CD4-positive, alpha-beta T cell treated with Interleukin-2 at 100 ng/mL for 4 hours (primary cell): ENCODE results near the gene CDR2.
A peak's percentile ranks its signal among the peaks of the same experiment; 100 is the strongest.
"Not testable (repeated sequence)": the region's sequence is repeated elsewhere in the genome, so short reads cannot be mapped to it uniquely, and the experiment has no call there.

Source experiments
- DNase-seq: peaks from one replicate; pipeline ENCODE4 v3.0.0-alpha.2; 2020; ENCODE audit warnings: low spot score

Gene CDR2

GRCh38 chr16:22375963-22376640, 1.7 kb upstream of the CDR2 start:
- DNase-seq: no peak

- DNase-seq: no peak
Observed at GRCh38 chr16:22375117-22375962, 921 bp upstream of the CDR2 start.

GRCh38 chr16:22373662-22374310, 633 bp downstream of the CDR2 start:
- peak; percentile 33 for DNase-seq

GRCh38 chr16:22372882-22373661, 1.3 kb downstream of the CDR2 start:
- DNase-seq: peak; percentile 22

GRCh38 chr16:22370038-22370820, 4.2 kb downstream of the CDR2 start:
- no peak for DNase-seq

GRCh38 chr16:22369221-22369811, 5.1 kb downstream of the CDR2 start:
- DNase-seq: peak; percentile 43

GRCh38 chr16:22368200-22368826, 6.1 kb downstream of the CDR2 start:
- DNase-seq: not testable (repeated sequence)

GRCh38 chr16:22366889-22367288, 7.5 kb downstream of the CDR2 start:
- DNase-seq: no peak

GRCh38 chr16:22366371-22366770, 8.0 kb downstream of the CDR2 start:
- DNase-seq: no peak

- DNase-seq: no peak
Observed at GRCh38 chr16:22364241-22364640, 10.2 kb downstream of the CDR2 start.

- DNase-seq: no peak
Observed at GRCh38 chr16:22360963-22361659, 13.3 kb downstream of the CDR2 start.

- no peak for DNase-seq
Observed at GRCh38 chr16:22359679-22360078, 14.7 kb downstream of the CDR2 start.

- peak; percentile 58 for DNase-seq
Observed at GRCh38 chr16:22358000-22358399, 16.4 kb downstream of the CDR2 start.

GRCh38 chr16:22357635-22357971, 16.8 kb downstream of the CDR2 start:
- peak; percentile 41 for DNase-seq

- peak; percentile 35 for DNase-seq
Observed at GRCh38 chr16:22356930-22357634, 17.3 kb downstream of the CDR2 start.

- DNase-seq: peak; percentile 43
Observed at GRCh38 chr16:22355487-22355908, 18.9 kb downstream of the CDR2 start.

- DNase-seq: no peak
Observed at GRCh38 chr16:22353933-22354541, 20.4 kb downstream of the CDR2 start.

- peak; percentile 65 for DNase-seq
Observed at GRCh38 chr16:22353191-22353919, 21.1 kb downstream of the CDR2 start.
